ENCODE data around the gene RFT1. TPM values are rescaled to one million over a fixed set of nuclear protein-coding genes. Genes with fewer than 3 reads are reported as not detected.
A peak's percentile ranks its signal among the peaks of the same experiment; 100 is the strongest.

The RFT1 gene
- total RNA-seq, 4 donors from 2014 or later, result 2.2 to 10.3 (median 8.5) TPM

- Histone ChIP-seq H3K4me1 (peaks cover 0 to 7% (median 2%) of the 10 kb centered on the region in 4 donors), H3K27me3 (no peaks in the 10 kb centered on the region), H3K36me3 (peaks cover 0 to 37% (median 18%) of the 10 kb centered on the region in 4 donors), H3K4me3 (no peak overlapping the region), H3K9me3 (no peaks in the 10 kb centered on the region), H3K27ac (no peak overlapping the region)
- WGBS, 2 donors (ENCODE audit: low coverage in 1 of 2), result 100% methylated on average over 1 of the region's 1 CpG; no CpG with 5 or more reads in 1 of the 2 donors
- TF ChIP-seq POLR2AphosphoS5 (IDR thresholded peaks at IDR 0.05), result no peak
- TF ChIP-seq CTCF (IDR thresholded peaks at IDR 0.05), result no peak
- TF ChIP-seq POLR2A (IDR thresholded peaks at IDR 0.05), result no peak
- in situ Hi-C loops (cut with MboI; ENCODE audit: low pct_ligation_motif_present in 1 of 4, low pct_unique_long_range_greater_than_20kb in 1 of 4, low sequenced_read_pairs in 3 of 4), result loop anchor here in 3 of 4 donors (5.0 to 25.0 kb wide), 3 partner anchors 75 to 595 kb away; no protein-coding TSS in a partner anchor
- intact Hi-C loops (cut with DNase I; ENCODE audit: low total_unique reads), result loop anchor here (10.0 kb wide), 1 partner anchor 228 kb away; the partner anchor contains the start of gene DCP1A
- no peak for DNase-seq
Measured at GRCh38 chr3:53116956-53117355, 13.3 kb downstream of the RFT1 start.

GRCh38 chr3:53114412-53115074 is 15.7 kb downstream of the RFT1 start:
- TF ChIP-seq CTCF (IDR thresholded peaks at IDR 0.05), result no peak
- no peak for TF ChIP-seq EP300 (IDR thresholded peaks at IDR 0.05; ENCODE audit: low read depth)
- no peak for TF ChIP-seq POLR2A (IDR thresholded peaks at IDR 0.05)
- TF ChIP-seq POLR2AphosphoS5 (IDR thresholded peaks at IDR 0.05), result no peak
- Histone ChIP-seq H3K36me3 (peaks cover 0 to 18% (median 7%) of the 10 kb centered on the region in 4 donors), H3K4me1 (peaks cover 0 to 12% (median 4%) of the 10 kb centered on the region in 4 donors), H3K27me3 (no peaks in the 10 kb centered on the region), H3K27ac (peak overlapping the region in 1 of 4 donors; percentile 58), H3K4me3 (no peak overlapping the region), H3K9me3 (no peaks in the 10 kb centered on the region)
- intact Hi-C loops (cut with DNase I; ENCODE audit: low total_unique reads), result loop anchor here (2.0 to 10.0 kb wide), 2 partner anchors 80 to 230 kb away; partner anchors contain the start of gene DCP1A
- 88 to 100% methylated on average over 1 to 5 of the region's 5 CpGs for WGBS, 2 donors (ENCODE audit: low coverage in 1 of 2)
- in situ Hi-C loops (cut with MboI; ENCODE audit: low pct_ligation_motif_present in 1 of 4, low pct_unique_long_range_greater_than_20kb in 1 of 4, low sequenced_read_pairs in 3 of 4), result loop anchor here (5.0 to 25.0 kb wide), 4 partner anchors 78 to 598 kb away; no protein-coding TSS in a partner anchor
- DNase-seq, result no peak

GRCh38 chr3:53114011-53114400 is 16.2 kb downstream of the RFT1 start:
- in situ Hi-C loops (cut with MboI; ENCODE audit: low pct_ligation_motif_present in 1 of 4, low pct_unique_long_range_greater_than_20kb in 1 of 4, low sequenced_read_pairs in 3 of 4) (loop anchor here in 3 of 4 donors (5.0 to 25.0 kb wide), 3 partner anchors 81 to 598 kb away; no protein-coding TSS in a partner anchor), intact Hi-C loops (cut with DNase I; ENCODE audit: low total_unique reads) (loop anchor here (2.0 to 10.0 kb wide), 2 partner anchors 81 to 231 kb away; partner anchors contain the start of gene DCP1A)
- Histone ChIP-seq H3K27ac (peak overlapping the region in 3 of 4 donors; percentile 57 to 76 (median 58)), H3K4me3 (no peak overlapping the region), H3K36me3 (peaks cover 0 to 15% (median 5%) of the 10 kb centered on the region in 4 donors), H3K9me3 (no peaks in the 10 kb centered on the region), H3K27me3 (no peaks in the 10 kb centered on the region), H3K4me1 (peaks cover 0 to 17% (median 5%) of the 10 kb centered on the region in 4 donors)
- WGBS, 2 donors (ENCODE audit: low coverage in 1 of 2), result 4 to 9% methylated on average over 4 to 5 of the region's 5 CpGs
- TF ChIP-seq POLR2A (IDR thresholded peaks at IDR 0.05) (no peak), CTCF (IDR thresholded peaks at IDR 0.05) (peak; percentile 89 to 95 (median 92))
- DNase-seq, result peak; percentile 86

- H3K9me3 ChIP-seq, result no peaks in the 10 kb centered on the region
- no peak for DNase-seq
- intact Hi-C loops (cut with DNase I; ENCODE audit: low total_unique reads), result loop anchor here (2.0 to 10.0 kb wide), 2 partner anchors 81 to 231 kb away; partner anchors contain the start of gene DCP1A
- 76 to 86% methylated on average over 1 of the region's 1 CpG for WGBS, 2 donors (ENCODE audit: low coverage in 1 of 2)
- H3K27me3 ChIP-seq, result no peaks in the 10 kb centered on the region
- TF ChIP-seq POLR2AphosphoS5 (IDR thresholded peaks at IDR 0.05) (no peak), CTCF (IDR thresholded peaks at IDR 0.05) (no peak), EP300 (IDR thresholded peaks at IDR 0.05; ENCODE audit: low read depth) (no peak), POLR2A (IDR thresholded peaks at IDR 0.05) (no peak)
- in situ Hi-C loops (cut with MboI; ENCODE audit: low pct_ligation_motif_present in 1 of 4, low pct_unique_long_range_greater_than_20kb in 1 of 4, low sequenced_read_pairs in 3 of 4), result loop anchor here in 3 of 4 donors (5.0 to 25.0 kb wide), 3 partner anchors 81 to 599 kb away; no protein-coding TSS in a partner anchor
- H3K4me1 ChIP-seq, result peaks cover 0 to 18% (median 5%) of the 10 kb centered on the region in 4 donors
- H3K27ac ChIP-seq, result peak overlapping the region in 3 of 4 donors; percentile 57 to 76 (median 58)
- H3K36me3 ChIP-seq, result peaks cover 0 to 12% (median 5%) of the 10 kb centered on the region in 4 donors
- no peak overlapping the region for H3K4me3 ChIP-seq
Measured at GRCh38 chr3:53113293-53114010, 16.8 kb downstream of the RFT1 start.

Measured in transverse colon (tissue), 4 donors.